ENCODE results near the gene ZNF205.
"Not testable (repeated sequence)": the region's sequence is repeated elsewhere in the genome, so short reads cannot be mapped to it uniquely, and the experiment has no call there.

ZNF205 gene

DNA sequence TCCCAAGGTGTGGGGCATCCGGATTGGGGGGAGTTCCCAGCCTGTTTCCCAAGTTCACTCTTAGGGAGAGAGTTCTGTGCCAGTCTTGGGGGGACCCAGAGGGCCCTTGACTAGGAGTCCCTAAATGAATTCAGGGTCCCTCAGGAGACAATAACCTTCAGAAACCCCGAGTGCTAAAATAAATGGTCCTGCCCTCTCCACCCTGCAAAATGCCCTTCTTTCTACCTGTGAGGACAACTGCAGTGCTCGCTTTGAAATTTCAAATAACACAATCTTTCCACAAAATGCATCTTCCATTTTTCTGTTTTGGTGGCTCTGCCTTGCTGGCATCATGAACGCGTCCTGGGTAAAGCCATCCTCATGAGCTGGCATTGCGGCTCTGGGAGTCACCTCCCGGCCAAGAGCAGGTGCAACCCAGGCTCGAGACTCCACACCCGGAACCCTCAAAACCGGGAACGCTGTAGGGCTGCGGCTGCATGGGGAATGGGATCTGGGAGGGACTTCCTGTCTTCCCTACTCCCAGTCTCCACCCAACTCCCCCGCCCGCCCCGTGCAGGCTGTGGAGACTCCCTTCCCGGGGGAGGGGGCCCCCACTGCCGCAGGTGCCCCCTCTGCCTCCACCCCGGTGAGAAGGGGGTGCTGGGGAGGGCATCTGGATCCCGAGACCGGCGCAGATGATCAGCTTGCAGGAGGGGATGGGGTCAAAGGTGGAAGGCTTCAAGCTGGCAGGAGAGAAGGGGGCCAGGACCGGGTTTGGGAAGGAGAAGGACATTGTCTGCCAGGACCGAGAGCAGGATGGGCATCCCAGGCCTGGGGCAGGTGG is at the start of gene ZNF205:
ZNF205 (plus strand) TSS at position 529 of the 823 bp plus-strand sequence. CDS start 845 bp downstream, outside the sequence.
- peak; percentile 68 for DNase-seq (ENCODE audit: low read depth)

DNA sequence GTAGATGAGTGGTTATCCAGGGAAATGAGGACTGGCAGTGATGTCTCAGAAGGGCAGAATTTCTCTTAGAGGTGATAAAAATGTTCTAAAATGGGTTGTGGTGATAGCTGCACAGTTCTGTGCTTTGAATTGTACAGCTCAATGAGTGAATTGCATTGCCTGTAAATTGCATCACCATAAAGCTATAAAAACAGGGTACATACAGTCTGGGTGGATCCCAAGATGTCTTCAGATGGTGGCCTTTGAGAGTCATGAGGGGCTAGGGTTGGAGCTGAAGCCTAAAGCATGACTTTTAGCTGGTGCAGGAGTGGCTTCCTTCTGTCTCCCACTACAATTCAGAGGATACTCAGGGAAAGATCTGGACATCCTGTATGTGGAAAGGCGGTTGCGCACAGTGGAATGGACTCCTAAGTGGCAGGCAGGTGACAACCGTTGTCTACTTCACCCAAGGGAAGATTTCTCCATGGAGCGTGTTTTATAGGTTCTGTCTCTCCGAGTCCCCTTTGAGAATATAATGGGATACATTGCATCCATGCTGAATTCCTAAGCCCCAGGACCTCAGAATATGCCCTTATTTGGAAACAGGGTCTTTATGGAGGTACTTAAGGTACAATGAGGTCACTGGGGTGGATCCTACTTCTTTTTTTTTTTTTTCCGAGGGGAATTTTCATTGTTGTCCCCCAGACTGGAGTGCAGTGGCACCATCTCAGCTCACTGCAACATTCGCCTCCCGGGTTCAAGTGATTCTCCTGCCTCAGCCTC is 48.6 kb upstream of the ZNF205 start:
- DNase-seq (ENCODE audit: low read depth), result no peak

DNA sequence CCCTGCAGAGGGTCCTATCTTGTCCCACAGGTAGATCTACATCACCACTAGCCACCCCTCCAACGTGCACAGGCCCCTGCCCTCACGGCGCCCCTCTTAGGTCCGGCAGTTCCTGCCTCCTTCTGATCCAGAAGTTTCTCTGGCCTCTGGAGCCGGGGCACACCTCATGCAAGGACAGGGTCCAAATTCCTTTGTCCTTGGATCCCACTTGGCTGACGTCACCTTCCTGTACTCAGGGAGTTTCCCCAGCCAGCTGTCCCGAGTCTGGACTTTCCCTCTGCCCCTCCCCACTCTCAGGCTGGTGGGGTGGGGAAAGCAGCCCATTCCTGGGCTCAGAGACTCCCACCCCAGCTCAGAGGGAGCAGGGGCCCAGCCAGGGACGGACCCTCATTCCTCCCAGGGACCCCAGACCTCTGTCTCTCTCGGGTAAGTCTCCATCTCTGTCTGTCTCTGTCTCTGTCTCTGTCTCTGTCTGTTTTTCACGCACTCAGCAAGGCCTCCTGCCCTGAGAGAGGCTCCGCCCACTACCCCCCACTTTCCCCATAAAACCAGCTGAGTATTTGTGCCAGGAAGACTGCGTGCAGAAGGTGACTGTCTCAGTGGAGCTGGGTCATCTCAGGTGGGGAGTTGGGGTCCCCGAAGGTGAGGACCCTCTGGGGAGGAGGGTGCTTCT is 47.2 kb upstream of the ZNF205 start, which contains the start of gene IL32:
IL32 (plus strand) TSS at position 572 of the 673 bp plus-strand sequence. CDS start 172 bp downstream, outside the sequence.
- DNase-seq (ENCODE audit: low read depth), result peak; percentile 83

DNA sequence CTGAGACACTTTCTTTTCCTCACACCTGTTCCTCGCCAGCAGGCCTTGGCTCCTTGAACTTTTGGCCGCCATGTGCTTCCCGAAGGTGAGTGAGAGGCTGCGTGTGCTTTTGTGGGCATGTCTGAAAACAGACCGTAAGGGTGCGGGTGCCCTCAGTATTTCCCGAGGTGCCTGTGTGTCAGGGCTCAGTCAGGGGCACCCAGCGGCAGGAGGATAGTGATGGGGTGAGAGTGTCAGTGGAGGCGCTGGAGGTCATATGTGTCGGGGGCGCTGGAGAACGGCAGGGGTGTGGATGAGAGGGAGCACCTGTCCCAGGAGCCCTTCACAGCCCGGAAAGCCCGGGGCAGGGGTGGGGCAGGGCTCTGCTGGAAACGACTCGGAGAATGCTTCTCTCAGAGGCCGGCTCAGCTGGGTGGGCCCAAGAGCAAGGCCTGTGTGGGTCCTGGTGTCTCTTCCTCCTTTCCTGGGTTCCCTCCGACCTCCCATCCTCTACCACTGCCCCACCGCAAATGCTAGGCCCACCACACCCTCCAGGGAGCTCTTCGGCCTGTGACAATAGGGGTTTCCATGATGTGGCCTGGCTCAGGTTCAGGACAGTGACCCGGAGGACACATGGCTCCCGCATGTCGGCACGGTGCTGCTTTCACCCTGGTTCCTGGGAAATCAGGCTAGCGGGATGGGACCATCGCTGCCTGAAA is 46.5 kb upstream of the ZNF205 start:
- DNase-seq (ENCODE audit: low read depth), result no peak

DNA sequence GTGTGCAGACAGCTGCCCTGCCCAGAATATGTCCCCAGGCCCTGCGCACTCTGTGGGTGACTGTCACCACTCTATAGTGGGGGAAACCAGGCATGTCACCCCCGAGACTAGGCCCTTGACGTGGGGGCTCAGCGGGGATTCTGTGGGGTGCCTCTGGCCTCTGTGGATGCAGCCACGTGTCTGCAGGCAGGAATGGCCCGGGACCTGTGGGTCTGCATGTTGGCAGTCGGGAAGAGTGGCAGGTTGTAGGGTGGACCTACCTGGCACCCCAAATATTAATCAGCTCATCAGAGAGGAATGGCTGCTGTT is 46.0 kb upstream of the ZNF205 start:
- no peak for DNase-seq (ENCODE audit: low read depth)

DNA sequence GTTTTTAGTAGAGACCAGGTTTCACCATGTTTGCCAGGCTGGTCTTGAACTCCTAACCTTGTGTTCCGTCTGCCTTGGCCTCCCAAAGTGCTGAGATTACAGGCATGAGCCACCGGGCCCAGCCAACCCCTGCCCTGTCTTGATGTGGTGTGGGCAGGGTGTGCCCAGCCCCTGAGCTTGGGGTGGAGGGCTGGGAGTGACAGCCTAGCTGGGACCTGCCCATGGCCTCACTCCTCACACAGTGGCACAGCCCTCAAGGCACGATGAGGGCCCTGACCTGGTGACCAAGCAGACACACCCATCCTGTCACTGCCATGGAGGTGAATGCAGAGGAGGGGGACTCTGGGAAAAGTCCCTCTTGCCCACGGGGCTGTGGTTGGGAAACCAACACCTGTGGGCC is 43.9 kb upstream of the ZNF205 start:
- DNase-seq (ENCODE audit: low read depth), result no peak

DNA sequence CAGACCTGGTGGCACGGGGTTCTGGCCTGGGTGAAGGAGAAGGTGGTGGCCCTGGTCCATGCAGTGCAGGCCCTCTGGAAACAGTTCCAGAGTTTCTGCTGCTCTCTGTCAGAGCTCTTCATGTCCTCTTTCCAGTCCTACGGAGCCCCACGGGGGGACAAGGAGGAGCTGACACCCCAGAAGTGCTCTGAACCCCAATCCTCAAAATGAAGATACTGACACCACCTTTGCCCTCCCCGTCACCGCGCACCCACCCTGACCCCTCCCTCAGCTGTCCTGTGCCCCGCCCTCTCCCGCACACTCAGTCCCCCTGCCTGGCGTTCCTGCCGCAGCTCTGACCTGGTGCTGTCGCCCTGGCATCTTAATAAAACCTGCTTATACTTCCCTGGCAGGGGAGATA is 43.2 kb upstream of the ZNF205 start:
- not testable (repeated sequence) for DNase-seq (ENCODE audit: low read depth)

DNA sequence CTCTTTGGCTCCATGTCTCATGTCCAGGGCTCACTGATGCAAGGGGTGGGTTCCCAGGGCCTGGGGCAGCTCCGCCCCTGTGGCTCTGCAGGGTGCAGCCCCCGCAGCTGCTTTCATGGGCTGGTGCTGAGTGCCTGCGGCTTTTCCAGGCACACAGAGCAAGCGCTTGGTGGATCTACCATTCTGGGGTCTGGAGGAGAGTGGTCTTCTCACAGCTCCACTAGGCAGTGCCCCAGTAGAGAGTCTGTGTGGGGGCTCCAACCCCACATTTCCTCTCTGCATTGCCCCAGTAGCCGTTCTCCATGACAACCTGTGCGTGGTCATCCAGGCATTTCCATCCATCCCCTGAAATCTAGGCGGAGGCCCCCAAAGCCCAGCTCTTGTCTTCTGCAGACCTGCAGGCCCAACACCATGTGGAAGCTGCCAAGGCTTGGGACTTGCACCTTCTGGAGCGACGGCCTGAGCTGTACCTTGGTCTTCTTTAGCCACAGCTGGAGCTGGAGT is 41.7 kb upstream of the ZNF205 start:
- DNase-seq (ENCODE audit: low read depth), result no peak

DNA sequence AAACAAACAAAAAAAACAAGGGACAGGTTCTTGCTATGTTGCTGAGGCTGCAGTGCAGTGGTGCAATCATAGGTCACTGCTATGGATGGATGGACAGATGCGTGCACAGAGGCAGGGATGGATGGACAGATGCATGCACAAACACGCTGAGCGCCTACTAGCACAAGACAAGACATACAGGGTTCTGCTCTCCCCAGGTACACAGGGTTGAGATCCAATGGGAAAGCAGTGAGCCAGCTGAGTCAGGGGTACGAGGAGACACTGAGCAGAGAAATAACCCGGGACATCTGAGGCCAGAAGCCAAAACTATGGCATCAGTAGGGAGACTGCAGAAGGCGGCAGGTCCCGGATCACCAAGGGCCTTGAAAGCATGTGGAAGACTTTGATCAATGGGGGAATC is 40.7 kb upstream of the ZNF205 start:
- no peak for DNase-seq (ENCODE audit: low read depth)

DNA sequence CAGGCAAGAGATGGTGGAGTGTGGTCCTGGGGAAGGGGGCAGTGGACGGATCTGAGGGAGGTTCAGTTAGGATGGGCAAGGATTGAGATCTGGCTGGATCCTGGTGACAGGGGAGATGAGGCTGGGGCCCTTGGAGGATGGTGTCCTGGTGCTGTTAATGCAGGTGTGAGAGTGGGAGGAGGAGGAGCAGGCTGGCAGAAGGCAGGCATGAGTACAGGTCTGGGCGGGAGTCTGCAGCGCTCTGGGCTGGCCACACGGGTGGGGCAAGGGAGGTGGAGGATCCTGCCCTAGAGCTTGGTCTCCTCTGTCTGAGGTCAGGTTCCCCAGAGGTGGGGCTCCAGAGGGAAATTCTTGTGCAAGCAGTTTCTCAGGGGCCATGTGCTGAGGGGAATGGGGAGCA is 40.2 kb upstream of the ZNF205 start:
- not testable (repeated sequence) for DNase-seq (ENCODE audit: low read depth)

DNA sequence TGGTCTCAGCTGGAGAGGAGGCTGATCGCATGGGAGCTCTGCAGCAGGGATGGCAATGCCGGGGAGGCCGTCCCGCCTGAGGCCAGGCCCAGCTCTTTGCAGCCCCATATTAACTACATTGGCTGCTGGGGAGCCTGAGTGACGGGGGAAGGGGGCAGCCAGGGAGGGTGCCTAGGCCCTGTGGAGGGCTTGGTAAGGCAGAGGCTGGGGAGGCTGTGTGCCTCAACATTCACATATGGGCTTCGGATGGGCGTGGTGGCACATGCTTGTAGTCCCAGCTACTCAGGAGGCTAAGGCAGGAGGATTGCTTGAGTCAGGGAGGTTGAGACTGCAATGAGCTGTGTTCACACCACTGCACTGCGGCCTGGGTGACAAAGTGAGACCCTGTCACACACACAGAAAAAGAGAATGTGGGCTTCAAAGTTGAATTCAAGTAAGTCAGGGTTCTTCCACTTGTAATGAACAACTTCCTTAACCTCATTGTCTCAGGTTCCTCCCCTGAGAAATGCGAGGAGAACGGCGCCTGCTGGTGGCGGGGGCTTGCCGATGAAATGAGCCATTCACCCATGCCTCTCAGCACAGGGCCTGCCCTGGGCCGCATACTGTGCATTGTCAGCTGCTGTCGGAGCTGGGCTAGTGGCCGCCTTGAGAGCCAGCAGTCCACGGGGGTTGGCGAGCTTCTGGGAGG is 39.7 kb upstream of the ZNF205 start:
- not testable (repeated sequence) for DNase-seq (ENCODE audit: low read depth)

DNA sequence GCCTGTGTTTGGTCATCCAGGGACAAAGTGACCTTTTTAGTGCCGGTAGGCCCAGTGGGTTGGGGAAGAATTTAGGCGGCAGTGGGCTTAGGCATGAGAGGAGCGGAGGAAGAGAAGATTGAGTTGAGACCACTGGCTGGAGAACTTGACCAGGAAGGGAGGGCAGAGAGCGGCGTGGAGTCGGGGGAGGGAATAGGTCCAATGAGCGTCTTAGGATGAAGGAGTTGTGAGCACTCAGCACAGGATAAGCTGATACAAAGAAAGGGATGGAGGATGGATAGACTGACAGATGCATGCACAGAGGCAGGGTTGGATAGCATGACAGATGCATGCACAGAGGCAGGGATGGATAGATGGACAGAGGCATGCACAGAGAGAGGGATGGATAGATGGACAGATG is 38.9 kb upstream of the ZNF205 start:
- no peak for DNase-seq (ENCODE audit: low read depth)

DNA sequence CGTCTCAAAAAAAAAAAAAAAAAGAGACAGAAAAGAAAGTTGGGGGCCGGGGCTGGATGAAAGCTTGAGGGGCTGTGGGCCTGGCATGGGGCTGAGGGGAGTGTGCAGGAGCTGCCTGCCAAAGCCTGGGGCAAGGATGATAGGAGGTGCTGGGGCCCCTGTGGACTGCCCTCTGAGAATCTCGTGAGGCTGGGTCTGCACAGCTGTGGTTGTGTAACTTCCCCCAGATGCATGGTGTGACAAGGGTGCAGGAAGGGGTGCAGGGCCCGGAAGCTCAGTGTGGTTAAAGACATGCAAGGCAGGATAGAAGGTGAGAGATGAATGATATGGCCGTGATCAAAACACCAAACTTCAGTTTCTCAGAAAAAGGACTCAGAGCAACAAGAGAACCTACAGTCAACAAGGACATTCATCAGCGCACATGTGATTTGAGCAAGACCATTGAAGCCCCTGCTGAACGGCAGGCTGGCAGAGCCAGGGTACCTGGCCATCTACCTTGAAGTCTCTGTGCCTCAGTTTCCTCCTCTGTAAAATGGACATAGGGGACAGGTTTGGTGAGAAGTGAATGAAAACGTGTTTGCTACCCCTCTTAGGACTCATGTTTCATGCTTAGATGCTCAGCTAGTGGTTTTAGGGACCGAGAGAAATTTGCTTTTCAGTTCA is 37.4 kb upstream of the ZNF205 start:
- no peak for DNase-seq (ENCODE audit: low read depth)

DNA sequence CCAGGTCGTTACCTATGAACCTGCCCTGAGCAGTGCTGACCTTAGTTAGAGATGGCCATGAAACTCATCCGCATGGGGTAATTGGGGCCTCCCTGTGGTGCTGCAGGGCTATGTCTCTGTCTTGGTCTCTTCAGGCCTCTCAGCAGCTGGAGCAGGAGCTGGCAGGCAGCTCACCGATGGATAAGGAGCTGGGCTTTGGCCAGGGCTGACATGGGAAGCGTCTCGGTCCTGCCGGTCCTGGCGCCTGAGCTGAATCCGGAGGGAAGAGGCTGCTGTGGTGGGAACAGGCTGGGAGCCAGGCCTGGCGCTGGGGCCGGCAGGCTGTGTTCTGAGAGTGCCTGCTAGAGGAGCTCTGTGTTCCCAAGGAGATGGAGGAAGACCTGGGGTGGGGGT is 36.9 kb upstream of the ZNF205 start:
- DNase-seq (ENCODE audit: low read depth), result no peak

DNA sequence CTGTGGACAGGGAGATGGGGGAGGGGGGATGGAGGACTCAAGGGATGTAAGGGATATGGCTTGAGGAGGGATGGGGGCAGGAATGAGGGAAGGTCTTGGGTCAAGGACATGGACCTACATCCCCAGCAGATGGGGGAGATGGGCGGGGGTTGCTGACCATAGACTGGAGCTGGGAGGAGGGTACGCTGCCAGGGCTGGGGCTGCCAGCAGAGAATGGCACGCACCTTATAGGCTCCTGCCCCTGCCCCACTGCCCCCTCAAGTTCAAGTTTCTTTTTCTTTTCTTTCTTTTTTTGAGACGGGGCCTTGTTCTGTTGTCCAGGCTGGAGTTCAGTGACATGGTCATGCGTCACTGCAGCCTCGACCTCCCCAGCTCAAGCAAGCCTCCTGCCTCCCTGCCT is 36.4 kb upstream of the ZNF205 start:
- DNase-seq (ENCODE audit: low read depth), result not testable (repeated sequence)

DNA sequence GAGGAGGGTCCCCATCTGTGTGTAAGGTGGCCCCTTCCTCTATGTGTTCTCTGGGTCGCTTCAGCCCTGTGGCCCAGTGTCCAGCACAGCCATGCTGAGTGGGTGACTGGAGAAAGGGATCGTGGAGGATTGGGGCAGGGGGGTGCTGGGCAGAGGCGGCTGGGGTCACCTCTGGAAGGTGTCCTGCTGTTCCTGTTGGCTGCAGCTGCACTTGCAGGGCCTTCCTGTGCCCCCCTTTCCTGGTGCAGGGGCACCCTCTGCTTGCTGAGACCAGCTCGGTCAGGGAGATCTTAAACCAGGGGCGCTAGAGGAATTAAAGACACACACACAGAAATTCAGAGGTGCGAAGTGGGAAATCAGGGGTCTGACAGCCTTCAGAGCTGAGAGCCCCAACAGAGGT is 35.8 kb upstream of the ZNF205 start:
- DNase-seq (ENCODE audit: low read depth), result no peak

DNA sequence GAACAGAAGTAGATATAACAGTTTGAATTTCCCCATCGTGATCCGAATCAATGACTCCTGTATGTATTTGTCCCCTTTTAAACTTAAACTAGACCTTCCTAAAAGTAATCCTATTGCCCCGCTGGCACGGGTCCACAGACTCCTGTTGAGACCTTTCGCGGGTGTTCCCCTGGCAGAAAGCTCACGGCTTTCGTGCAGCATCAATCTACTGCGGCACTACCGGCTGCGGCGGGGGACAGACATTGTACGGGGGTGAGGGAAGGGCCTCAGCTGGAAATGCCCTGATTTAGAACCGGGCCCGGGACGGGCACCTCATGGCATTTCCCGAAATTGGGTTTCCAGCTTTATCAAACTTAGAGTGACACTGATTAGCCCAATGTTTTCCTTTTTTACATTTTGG is 32.4 kb upstream of the ZNF205 start:
- DNase-seq (ENCODE audit: low read depth), result no peak

DNA sequence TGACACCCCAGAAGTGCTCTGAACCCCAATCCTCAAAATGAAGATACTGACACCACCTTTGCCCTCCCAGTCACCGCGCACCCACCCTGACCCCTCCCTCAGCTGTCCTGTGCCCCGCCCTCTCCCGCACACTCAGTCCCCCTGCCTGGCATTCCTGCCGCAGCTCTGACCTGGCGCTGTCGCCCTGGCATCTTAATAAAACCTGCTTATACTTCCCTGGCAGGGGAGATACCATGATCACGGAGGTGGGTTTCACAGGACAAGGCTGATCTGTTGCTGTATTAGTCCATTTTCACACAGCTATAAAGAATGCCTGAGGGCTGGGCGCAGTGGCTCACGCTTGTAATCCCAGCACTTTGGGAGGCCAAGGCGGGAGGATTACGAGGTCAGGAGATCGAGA is 30.4 kb upstream of the ZNF205 start:
- not testable (repeated sequence) for DNase-seq (ENCODE audit: low read depth)

DNA sequence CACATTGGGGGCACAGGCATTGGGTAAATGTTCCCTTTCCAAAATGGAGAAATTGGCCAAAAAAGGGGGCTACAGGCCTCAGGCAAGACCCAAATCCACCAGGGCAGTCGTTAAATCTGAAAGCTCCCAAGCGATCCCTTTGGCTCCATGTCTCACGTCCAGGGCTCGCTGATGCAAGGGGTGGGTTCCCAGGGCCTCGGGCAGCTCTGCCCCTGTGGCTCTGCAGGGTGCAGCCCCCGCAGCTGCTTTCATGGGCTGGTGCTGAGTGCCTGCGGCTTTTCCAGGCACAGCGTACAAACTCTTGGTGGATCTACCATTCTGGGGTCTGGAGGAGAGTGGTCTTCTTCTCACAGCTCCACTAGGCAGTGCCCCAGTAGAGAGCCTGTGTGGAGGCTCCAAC is 29.0 kb upstream of the ZNF205 start:
- not testable (repeated sequence) for DNase-seq (ENCODE audit: low read depth)

DNA sequence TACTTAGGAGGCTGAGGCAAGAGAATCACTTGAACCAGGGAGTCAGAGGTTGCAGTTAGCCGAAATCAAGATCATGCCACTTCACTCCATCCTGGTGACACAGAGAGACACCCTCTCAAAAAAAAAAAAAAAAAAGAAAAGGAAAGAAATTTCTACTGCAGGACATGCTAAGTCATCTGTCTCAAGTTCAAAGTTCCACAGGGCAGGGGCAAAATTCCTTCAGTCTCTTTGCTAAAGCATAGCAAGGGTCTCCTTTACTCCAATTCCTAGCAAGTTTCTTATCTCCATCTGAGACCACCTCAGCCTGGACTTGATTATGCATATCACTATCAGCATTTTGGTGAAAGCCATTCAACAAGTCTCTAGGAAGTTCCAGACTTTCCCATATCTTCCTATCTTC is 27.9 kb upstream of the ZNF205 start:
- no peak for DNase-seq (ENCODE audit: low read depth)
